Stomach (tissue), 19 donors: ENCODE data around the gene PTBP1. TPM values are rescaled to one million over a fixed set of nuclear protein-coding genes. Genes with fewer than 3 reads are reported as not detected.
A peak's percentile ranks its signal among the peaks of the same experiment; 100 is the strongest.

Source experiments
- DNase-seq, 2 donors: peaks; one replicate each; pipeline versions ENCODE4 v3.0.0 to v3.0.0-alpha.2; 2013 to 2019
- H3K27ac ChIP-seq, 5 donors: fragments of 200-600 bp in 4 of 5; sonication (generic) in 4 of 5; one replicate each; pipeline ENCODE4 v1.5.1; 2013 to 2019; ENCODE audit warnings: mild to moderate bottlenecking in 1 of 5, moderate library complexity in 1 of 5
- H3K27me3 ChIP-seq, 3 donors: fragments of 200-600 bp; sonication (generic); one replicate each; pipeline ENCODE4 v1.5.1; 2017 to 2019; ENCODE audit warnings: mixed run types in 1 of 3
- H3K36me3 ChIP-seq, 4 donors: fragments of 200-600 bp; sonication (generic); 1 replicate in 3 of 4; 2 replicates in 1 of 4; pipeline ENCODE4 v1.5.1; 2016 to 2019
- H3K4me1 ChIP-seq, 4 donors: fragments of 200-600 bp; sonication (generic); one replicate each; pipeline ENCODE4 v1.5.1; 2016 to 2019
- H3K4me3 ChIP-seq, 4 donors: fragments of 200-600 bp; sonication (generic) in 3 of 4; one replicate each; pipeline ENCODE4 v1.5.1; 2016 to 2019; ENCODE audit warnings: mild to moderate bottlenecking in 1 of 4
- H3K9me3 ChIP-seq, 4 donors: fragments of 200-600 bp; sonication (generic); one replicate each; pipeline ENCODE4 v1.5.1; 2016 to 2019
- EP300 ChIP-seq: sonication (generic); formaldehyde crosslinking; IDR thresholded peaks from one replicate; pipeline ENCODE4 v1.6.1; 2017; ENCODE audit warnings: antibody characterized with exemption
- POLR2A ChIP-seq, 4 donors: fragments of 450-650 bp; IDR thresholded peaks; one replicate each; pipeline ENCODE4 v1.6.1; 2016; ENCODE audit warnings: antibody characterized with exemption in 4 of 4, control low read depth in 2 of 4, mild to moderate bottlenecking in 1 of 4, moderate library complexity in 1 of 4
- POLR2AphosphoS5 ChIP-seq, 3 donors: sonication (generic); formaldehyde crosslinking; IDR thresholded peaks; one replicate each; pipeline ENCODE4 v1.6.1; 2016; ENCODE audit warnings: antibody characterized with exemption in 3 of 3
- WGBS, 5 donors: extraction: QIAGEN DNeasy Blood & Tissue Kit in 3 of 5; methylation state at CpG; one replicate each; pipeline versions ENCODE4 v1.1.5 to v1.1.7; 2013 to 2018; 5-methylcytosine and 5-hydroxymethylcytosine counted together
- intact Hi-C: fragments of 100-400 bp; cut with DNase I; formaldehyde crosslinking; loops from one replicate; pipeline ENCODE4 v1.15.1; 2023; ENCODE audit warnings: low total_unique reads
- long read RNA-seq, 10 donors: transcript quantifications; one replicate each; lab custom pipeline, GENCODE V29; 2026
- polyA plus RNA-seq, 3 donors: library from polyadenylated mRNA; stranded (reverse); fragments of 200-250 nt; gene quantifications; one replicate each; pipeline ENCODE4 v1.2.3, GENCODE V29; 2013
- total RNA-seq, 5 donors: library from RNA; depleted of rRNA; stranded (reverse); fragments of >200 nt; gene quantifications; one replicate each; pipeline versions ENCODE4 v1.1.0 to v1.2.3, GENCODE V29; 2014 to 2016
- TF ChIP-seq, protein P1 (sequence below), 7 experiments: fragments of 450-650 bp in 4 of 7; fragments of 200-600 bp in 3 of 7; sonication (generic) in 3 of 7; IDR thresholded peaks; one replicate each; pipeline ENCODE4 v1.5.1; 2016 to 2019; ENCODE audit warnings: antibody characterized with exemption in 7 of 7, control low read depth in 2 of 7, mild to moderate bottlenecking in 1 of 7
- donor health status: healthy with polysubstance abuse.
- donor health status: Bipolar disorder and iron deficiency.
- donor health status: healthy.

The PTBP1 gene
- total RNA-seq = 100 to 1,000 TPM in 4 of 5 donors, 10 to 100 TPM in 1; 92.9 to 539 (median 173) TPM
- 10 to 100 TPM; 74.8 to 80.9 (median 74.8) TPM for polyA plus RNA-seq
- long read RNA-seq, donor 1, transcript PTBP1-203 (15 exons, 3,598 nt) = major isoform, 5 of 9 reads
- long read RNA-seq, donor 1, partial matches to known transcripts = 0 of 9 reads
- long read RNA-seq, donor 1, other reads (novel, unspliced or antisense) = 0 of 9 reads
- long read RNA-seq, donor 2, transcript PTBP1-203 (15 exons, 3,598 nt) = major isoform, 10 of 22 reads
- long read RNA-seq, donor 2, partial matches to known transcripts = 5 of 22 reads
- long read RNA-seq, donor 2, other reads (novel, unspliced or antisense) = 5 of 22 reads
- long read RNA-seq, donor 3, partial matches to known transcripts = 10 of 14 reads
- long read RNA-seq, donor 3, other reads (novel, unspliced or antisense) = 0 of 14 reads
- long read RNA-seq, donor 4, partial matches to known transcripts = 0 of 1 reads
- long read RNA-seq, donor 4, other reads (novel, unspliced or antisense) = 0 of 1 reads
- long read RNA-seq, donor 5, partial matches to known transcripts = 26 of 34 reads
- long read RNA-seq, donor 5, other reads (novel, unspliced or antisense) = 0 of 34 reads
- long read RNA-seq, donor 6, transcript PTBP1-201 (14 exons, 3,155 nt) = minor isoform, 10 of 359 reads
- long read RNA-seq, donor 6, transcript PTBP1-203 (15 exons, 3,598 nt) = major isoform, 15 of 359 reads
- long read RNA-seq, donor 6, partial matches to known transcripts = 327 of 359 reads
- long read RNA-seq, donor 6, other reads (novel, unspliced or antisense) = 5 of 359 reads
- long read RNA-seq, donor 7, partial matches to known transcripts = 135 of 143 reads
- long read RNA-seq, donor 7, other reads (novel, unspliced or antisense) = 0 of 143 reads
- long read RNA-seq, donor 8, transcript PTBP1-203 (15 exons, 3,598 nt) = major isoform, 7 of 30 reads
- long read RNA-seq, donor 8, partial matches to known transcripts = 22 of 30 reads
- long read RNA-seq, donor 8, other reads (novel, unspliced or antisense) = 0 of 30 reads
- long read RNA-seq, donor 9, partial matches to known transcripts = 148 of 153 reads
- long read RNA-seq, donor 9, other reads (novel, unspliced or antisense) = 0 of 153 reads
- long read RNA-seq, donor 10, partial matches to known transcripts = 0 of 6 reads
- long read RNA-seq, donor 10, other reads (novel, unspliced or antisense) = 0 of 6 reads

DNA sequence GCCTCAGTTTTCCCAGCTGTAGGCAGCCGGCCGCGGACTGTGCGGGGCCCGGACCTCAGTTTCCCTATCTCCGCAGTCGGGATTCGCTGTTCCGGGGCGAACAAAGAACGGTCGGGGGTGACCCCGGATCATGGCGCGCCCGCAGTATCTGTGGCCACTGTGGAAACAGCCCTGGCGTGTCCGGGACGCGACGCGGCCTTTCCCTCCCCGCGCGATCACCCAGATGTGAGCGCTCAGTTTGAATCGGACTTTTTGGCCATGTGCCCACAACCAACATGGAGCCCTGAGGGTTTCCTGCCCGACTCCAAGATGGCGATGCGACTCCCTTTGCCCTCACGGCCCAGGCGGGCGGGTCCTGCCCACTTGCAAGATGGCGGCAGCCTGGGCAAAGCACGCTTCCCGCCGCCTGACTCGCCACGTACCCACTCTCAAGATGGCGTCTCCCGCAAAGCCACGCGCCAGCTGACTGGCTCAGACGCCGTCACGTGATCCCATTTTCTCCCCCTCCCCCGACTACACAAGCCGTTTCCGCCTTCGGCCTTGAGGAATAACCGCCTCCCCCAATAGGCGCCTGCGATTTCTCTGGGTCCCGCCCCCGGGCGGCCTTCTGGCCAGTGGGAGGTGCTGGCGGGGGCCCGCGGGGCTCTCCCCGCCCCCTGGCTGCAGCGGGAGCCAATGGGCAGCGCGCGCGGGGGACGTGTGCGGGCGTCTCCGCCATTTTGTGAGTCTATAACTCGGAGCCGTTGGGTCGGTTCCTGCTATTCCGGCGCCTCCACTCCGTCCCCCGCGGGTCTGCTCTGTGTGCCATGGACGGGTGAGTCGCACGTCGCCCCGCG lies at the start of gene PTBP1:
TSS of gene PTBP1 (plus strand) at position 761 of the 836 bp plus-strand sequence. CDS start at position 807, 46 bp downstream.
- DNase-seq = peak; percentile 100
- TF ChIP-seq EP300 (no peak), POLR2AphosphoS5 (IDR thresholded peaks at IDR 0.05) (peak; percentile 70 to 97 (median 77)), POLR2A (IDR thresholded peaks at IDR 0.05) (no peak)
- TF ChIP-seq, protein P1, sequence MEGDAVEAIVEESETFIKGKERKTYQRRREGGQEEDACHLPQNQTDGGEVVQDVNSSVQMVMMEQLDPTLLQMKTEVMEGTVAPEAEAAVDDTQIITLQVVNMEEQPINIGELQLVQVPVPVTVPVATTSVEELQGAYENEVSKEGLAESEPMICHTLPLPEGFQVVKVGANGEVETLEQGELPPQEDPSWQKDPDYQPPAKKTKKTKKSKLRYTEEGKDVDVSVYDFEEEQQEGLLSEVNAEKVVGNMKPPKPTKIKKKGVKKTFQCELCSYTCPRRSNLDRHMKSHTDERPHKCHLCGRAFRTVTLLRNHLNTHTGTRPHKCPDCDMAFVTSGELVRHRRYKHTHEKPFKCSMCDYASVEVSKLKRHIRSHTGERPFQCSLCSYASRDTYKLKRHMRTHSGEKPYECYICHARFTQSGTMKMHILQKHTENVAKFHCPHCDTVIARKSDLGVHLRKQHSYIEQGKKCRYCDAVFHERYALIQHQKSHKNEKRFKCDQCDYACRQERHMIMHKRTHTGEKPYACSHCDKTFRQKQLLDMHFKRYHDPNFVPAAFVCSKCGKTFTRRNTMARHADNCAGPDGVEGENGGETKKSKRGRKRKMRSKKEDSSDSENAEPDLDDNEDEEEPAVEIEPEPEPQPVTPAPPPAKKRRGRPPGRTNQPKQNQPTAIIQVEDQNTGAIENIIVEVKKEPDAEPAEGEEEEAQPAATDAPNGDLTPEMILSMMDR (IDR thresholded peaks at IDR 0.05) = peak in 3 of 7 experiments; percentile 15 to 46 (median 25)
- WGBS, 5 donors = 0 to 1% (median 0%) methylated on average over 51 to 83 of the region's 83 CpGs
- Histone ChIP-seq H3K36me3 (peaks cover 9 to 26% (median 16%) of the 10 kb centered on the region in 4 donors), H3K9me3 (no peaks in the 10 kb centered on the region), H3K27me3 (no peaks in the 10 kb centered on the region), H3K4me1 (peaks cover 45 to 53% (median 51%) of the 10 kb centered on the region in 4 donors), H3K4me3 (peak within 1 kb of the TSS; percentile 96 to 99 (median 97)), H3K27ac (peak within 1 kb of the TSS; percentile 94 to 100 (median 96))
- intact Hi-C loops = no loop called here

DNA sequence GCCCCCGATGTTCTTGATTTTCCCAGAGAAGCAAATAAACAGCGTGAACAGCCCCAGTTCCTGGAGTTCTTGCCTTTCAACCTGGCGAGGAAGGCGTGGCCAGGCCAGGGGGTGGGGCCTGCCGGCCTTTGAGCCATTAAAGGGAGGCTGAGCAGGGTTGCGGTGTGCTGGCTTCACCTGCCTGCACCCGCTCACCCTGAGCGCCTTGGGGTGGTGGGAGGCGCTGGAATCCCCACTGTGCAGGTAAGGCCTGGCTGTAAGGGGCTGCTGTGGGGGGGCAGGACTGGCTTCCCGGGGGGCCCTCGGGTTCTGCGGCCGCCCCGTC lies 49.0 kb upstream of the PTBP1 start:
- TF ChIP-seq POLR2A (IDR thresholded peaks at IDR 0.05) (no peak), POLR2AphosphoS5 (IDR thresholded peaks at IDR 0.05) (no peak), EP300 (no peak)
- TF ChIP-seq, protein P1 (IDR thresholded peaks at IDR 0.05) = no peak
- Histone ChIP-seq H3K4me1 (peaks cover 11 to 37% (median 28%) of the 10 kb centered on the region in 4 donors), H3K36me3 (peaks cover 0 to 20% (median 13%) of the 10 kb centered on the region in 4 donors), H3K4me3 (peak overlapping the region in 1 of 4 donors; percentile 3), H3K27ac (peak overlapping the region in 4 of 5 donors; percentile 23 to 39 (median 38)), H3K9me3 (peaks cover 0 to 30% (median 19%) of the 10 kb centered on the region in 4 donors), H3K27me3 (peaks cover 0 to 24% (median 0%) of the 10 kb centered on the region in 3 donors)
- WGBS, 5 donors = 40 to 76% (median 62%) methylated on average over 9 to 14 of the region's 14 CpGs
- intact Hi-C loops = no loop called here
- peak; percentile 69 to 89 for DNase-seq

DNA sequence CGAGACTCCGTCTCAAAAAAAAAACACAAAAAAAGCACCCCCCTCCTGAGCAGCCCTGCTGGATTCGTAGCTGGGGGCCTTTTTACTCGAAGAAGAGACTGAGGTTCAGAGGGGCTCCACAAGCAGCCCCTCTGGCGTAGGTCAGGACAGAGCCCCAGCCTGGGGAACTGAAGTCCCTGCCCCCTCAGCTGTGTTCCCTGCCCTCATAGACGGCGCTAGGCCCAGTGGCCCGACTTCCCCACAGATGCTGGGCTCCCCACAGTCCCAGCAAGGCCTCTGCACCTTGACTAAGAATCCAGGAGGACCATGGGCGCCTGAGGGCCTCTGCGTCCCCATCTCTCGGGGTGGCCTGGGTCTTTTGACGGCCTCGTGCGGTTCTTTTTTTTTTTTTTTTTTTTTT lies 47.4 kb upstream of the PTBP1 start:
- H3K4me1 ChIP-seq = peaks cover 11 to 47% (median 39%) of the 10 kb centered on the region in 4 donors
- intact Hi-C loops = no loop called here
- H3K27me3 ChIP-seq = peaks cover 0 to 24% (median 0%) of the 10 kb centered on the region in 3 donors
- TF ChIP-seq POLR2A (IDR thresholded peaks at IDR 0.05) (no peak), POLR2AphosphoS5 (IDR thresholded peaks at IDR 0.05) (no peak), EP300 (no peak)
- TF ChIP-seq, protein P1 (IDR thresholded peaks at IDR 0.05) = no peak
- no peak overlapping the region for H3K27ac ChIP-seq
- peaks cover 0 to 20% (median 13%) of the 10 kb centered on the region in 4 donors for H3K36me3 ChIP-seq
- H3K9me3 ChIP-seq = peaks cover 0 to 16% (median 11%) of the 10 kb centered on the region in 4 donors
- no peak overlapping the region for H3K4me3 ChIP-seq
- no peak for DNase-seq
- WGBS, 5 donors = 79 to 85% (median 83%) methylated on average over 14 of the region's 14 CpGs
